ENCODE data around the gene LSP1. TPM values are rescaled to one million over a fixed set of nuclear protein-coding genes. Genes with fewer than 3 reads are reported as not detected.

The LSP1 gene
- total RNA-seq, 1 donor from 2014 or later = 41.9 TPM

DNA sequence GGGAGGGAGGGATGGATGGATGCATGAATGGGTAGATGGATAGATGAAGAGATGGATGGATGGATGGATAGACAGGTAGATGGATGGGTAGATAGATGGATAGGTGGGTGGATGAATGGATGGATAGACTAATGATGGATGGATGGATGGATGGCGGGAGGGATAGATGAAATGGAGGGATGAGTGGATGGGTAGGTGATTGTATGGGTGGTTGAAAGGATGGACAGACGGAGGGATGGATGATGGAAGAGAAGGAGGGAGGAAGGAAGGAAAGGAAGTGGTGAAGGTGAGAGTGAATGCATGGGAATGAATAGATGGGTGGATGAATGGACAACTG lies 62.9 kb downstream of the LSP1 start:
- intact Hi-C loops (cut with DNase I) = loop anchor here (1.0 to 5.0 kb wide), 2 partner anchors 22 to 33 kb away; no protein-coding TSS in a partner anchor
- no peaks in the 10 kb centered on the region for H3K4me1 ChIP-seq
- H3K36me3 ChIP-seq = no peaks in the 10 kb centered on the region
- H3K4me3 ChIP-seq = no peak overlapping the region
- no peaks in the 10 kb centered on the region for H3K9me3 ChIP-seq
- TF ChIP-seq, protein P1, sequence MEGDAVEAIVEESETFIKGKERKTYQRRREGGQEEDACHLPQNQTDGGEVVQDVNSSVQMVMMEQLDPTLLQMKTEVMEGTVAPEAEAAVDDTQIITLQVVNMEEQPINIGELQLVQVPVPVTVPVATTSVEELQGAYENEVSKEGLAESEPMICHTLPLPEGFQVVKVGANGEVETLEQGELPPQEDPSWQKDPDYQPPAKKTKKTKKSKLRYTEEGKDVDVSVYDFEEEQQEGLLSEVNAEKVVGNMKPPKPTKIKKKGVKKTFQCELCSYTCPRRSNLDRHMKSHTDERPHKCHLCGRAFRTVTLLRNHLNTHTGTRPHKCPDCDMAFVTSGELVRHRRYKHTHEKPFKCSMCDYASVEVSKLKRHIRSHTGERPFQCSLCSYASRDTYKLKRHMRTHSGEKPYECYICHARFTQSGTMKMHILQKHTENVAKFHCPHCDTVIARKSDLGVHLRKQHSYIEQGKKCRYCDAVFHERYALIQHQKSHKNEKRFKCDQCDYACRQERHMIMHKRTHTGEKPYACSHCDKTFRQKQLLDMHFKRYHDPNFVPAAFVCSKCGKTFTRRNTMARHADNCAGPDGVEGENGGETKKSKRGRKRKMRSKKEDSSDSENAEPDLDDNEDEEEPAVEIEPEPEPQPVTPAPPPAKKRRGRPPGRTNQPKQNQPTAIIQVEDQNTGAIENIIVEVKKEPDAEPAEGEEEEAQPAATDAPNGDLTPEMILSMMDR (IDR thresholded peaks at IDR 0.05) = no peak
- no peaks in the 10 kb centered on the region for H3K27me3 ChIP-seq
- no peak overlapping the region for H3K27ac ChIP-seq
- no peak for DNase-seq (ENCODE audit: low spot score in 2 of 2)

DNA sequence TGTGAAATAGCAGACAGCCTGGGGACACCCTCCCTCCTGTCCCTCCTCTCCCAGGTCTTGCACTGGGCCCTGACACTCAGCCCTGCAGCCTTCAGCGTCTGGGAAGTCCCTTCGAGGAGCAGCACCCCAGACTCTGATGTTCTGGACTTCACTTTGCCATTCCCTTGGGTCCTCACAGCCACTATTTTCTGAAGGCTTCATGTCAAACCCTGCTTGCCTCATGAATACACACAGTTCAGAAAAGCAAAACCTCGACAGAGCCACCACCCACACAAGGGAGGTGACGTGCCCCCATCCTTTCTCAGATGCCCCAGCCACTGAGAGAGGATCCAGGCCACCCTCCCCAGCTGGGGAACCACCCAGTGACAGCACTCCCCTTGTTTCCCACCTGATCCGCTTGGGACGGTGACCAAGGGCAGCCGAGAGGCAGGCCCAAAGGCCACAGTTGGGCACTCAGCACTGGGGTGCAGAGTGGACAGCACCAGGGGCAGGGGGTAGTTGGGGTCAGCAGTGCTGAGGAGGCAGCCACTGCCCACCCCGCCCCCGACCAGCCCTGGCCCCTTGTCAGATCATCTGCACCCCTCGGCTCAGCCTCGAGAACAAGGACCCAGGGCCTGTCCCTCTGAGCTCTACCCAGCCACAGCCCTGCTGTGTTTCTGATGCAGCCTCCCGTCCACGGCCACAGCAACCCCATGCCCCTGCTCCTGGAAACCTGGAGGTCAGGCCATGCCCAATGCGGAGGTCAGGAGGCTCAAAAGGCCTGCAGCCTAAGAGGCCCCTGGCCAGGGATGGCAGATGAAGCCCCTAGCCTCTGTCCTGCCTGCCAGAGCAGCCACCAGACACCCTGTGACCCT lies 63.5 kb downstream of the LSP1 start:
- Histone ChIP-seq H3K4me3 (no peak overlapping the region), H3K36me3 (no peaks in the 10 kb centered on the region), H3K27ac (no peak overlapping the region), H3K27me3 (no peaks in the 10 kb centered on the region), H3K9me3 (no peaks in the 10 kb centered on the region), H3K4me1 (no peaks in the 10 kb centered on the region)
- intact Hi-C loops (cut with DNase I) = loop anchor here (1.0 to 5.0 kb wide), 2 partner anchors 23 to 34 kb away; no protein-coding TSS in a partner anchor
- DNase-seq (ENCODE audit: low spot score in 2 of 2) = no peak
- TF ChIP-seq, protein P1 (IDR thresholded peaks at IDR 0.05) = no peak

DNA sequence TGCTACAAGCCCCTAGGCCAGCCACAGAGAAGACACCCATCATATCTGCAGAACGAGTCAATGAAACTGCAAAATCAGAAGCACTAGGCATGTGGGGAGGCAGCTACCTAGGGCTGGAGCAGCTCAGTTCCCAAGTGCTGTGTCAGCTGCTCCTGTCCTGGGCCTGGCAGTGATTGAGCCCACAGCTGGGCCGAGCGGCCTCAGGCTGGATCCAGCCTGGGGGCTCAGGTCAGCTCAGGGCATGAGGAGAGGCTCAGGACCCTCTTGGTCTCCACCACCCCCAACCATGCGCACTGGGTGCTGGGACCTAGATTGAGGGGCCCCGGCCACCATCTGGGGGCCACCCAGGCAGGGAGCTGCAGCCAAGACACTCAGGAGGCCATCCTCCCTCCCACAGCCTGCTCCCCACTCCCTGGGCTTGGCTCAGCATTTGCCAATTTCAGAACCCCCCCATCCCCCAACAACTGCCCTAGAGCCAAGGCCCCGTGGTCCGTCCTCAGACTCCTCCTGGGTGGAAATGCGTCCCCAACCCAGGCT lies 64.2 kb downstream of the LSP1 start:
- no peaks in the 10 kb centered on the region for H3K27me3 ChIP-seq
- TF ChIP-seq, protein P1 (IDR thresholded peaks at IDR 0.05) = no peak
- H3K4me1 ChIP-seq = no peaks in the 10 kb centered on the region
- no peak for DNase-seq (ENCODE audit: low spot score in 2 of 2)
- no peak overlapping the region for H3K27ac ChIP-seq
- no peak overlapping the region for H3K4me3 ChIP-seq
- no peaks in the 10 kb centered on the region for H3K36me3 ChIP-seq
- H3K9me3 ChIP-seq = no peaks in the 10 kb centered on the region
- intact Hi-C loops (cut with DNase I) = loop anchor here (1.0 to 5.0 kb wide), 2 partner anchors 24 to 35 kb away; no protein-coding TSS in a partner anchor

DNA sequence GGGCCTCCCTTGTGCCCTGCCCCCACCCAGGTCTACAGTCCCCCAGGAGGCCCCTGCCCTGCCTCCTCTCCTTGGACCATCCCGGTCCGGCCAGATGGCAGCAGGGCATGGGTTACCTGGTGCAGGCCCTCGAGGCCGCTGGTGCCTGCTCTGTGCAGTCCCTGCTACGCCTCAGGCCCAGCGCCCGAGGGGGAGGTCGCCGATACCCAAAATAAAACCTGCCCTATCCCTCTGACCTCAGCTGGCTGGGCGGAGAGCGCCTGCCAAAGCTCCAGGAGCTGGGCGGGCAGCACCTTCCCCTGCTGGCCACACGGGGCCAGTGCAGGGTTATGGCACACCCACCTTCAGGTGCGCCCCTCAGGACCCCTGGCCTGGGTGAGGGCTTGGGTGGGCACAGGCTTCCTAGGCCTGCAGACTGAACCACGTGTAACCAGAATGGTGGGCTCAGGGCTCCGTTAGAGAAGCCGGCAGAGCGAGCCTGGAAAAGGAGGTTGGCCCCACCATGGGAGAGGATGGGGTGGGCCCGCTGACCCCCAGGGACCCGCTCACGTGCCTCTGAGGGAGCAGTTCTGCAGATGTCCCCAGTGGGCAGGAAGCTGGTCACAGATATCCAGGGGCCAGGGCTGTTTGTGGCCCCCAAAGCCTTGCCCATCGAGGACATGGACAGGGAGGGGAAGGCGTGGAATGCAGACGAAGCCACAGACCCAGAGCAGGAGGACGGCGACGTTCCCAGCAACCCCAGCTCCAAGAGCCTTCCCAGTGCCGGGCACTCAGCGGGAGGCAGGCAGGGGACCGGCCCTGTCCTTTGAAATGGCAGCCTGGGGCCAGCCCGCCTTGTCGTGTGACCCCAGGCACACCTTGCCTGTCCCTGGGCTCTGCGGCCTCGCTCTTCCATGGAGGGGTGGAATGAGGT lies 64.9 kb downstream of the LSP1 start:
- Histone ChIP-seq H3K9me3 (no peaks in the 10 kb centered on the region), H3K4me3 (no peak overlapping the region), H3K27ac (no peak overlapping the region), H3K36me3 (no peaks in the 10 kb centered on the region), H3K4me1 (no peaks in the 10 kb centered on the region), H3K27me3 (no peaks in the 10 kb centered on the region)
- intact Hi-C loops (cut with DNase I) = loop anchor here (2.0 to 5.0 kb wide), 2 partner anchors 35 to 81 kb away; no protein-coding TSS in a partner anchor
- no peak for DNase-seq (ENCODE audit: low spot score in 2 of 2)
- TF ChIP-seq, protein P1 (IDR thresholded peaks at IDR 0.05) = peak; percentile 39 to 63 (median 58)
